HepG2 (cell line): ENCODE measurements around the gene KDM5C. TPM values are rescaled to one million over a fixed set of nuclear protein-coding genes. Genes with fewer than 3 reads are reported as not detected.

ENCODE experiments used
- ATF2 ChIP-seq: sonication (generic); formaldehyde crosslinking; IDR thresholded peaks from 2 replicates; pipeline ENCODE4 v1.4.0; 2020; ENCODE audit warnings: missing genetic modification reagents
- ATF7 ChIP-seq, 2 experiments: fragments of 450-650 bp in 1 of 2; sonication (generic) in 1 of 2; formaldehyde crosslinking in 1 of 2; IDR thresholded peaks; 2 replicates each; pipeline versions ENCODE4 v1.4.0 to v1.6.1; 2016 to 2020; ENCODE audit warnings: antibody characterized with exemption in 1 of 2, mild to moderate bottlenecking in 1 of 2, missing genetic modification reagents in 1 of 2
- CENPT ChIP-seq: sonication (generic); formaldehyde crosslinking; IDR thresholded peaks from 2 replicates; pipeline ENCODE4 v1.8.0; 2022; ENCODE audit warnings: low read depth, mild to moderate bottlenecking, moderate library complexity, missing genetic modification reagents
- DNMT3B ChIP-seq: conservative IDR thresholded peaks from 2 replicates; pipeline ENCODE4 v1.6.1; 2016; ENCODE audit warnings: missing biosample characterization, control low read depth
- ELF1 ChIP-seq: sonication (generic); formaldehyde crosslinking; IDR thresholded peaks from 2 replicates; pipeline ENCODE4 v1.4.0; 2020; ENCODE audit warnings: missing genetic modification reagents
- FIP1L1 ChIP-seq: fragments of 200-400 bp; formaldehyde crosslinking; IDR thresholded peaks from 2 replicates; pipeline ENCODE4 v1.6.1; 2018; ENCODE audit warnings: low read depth, mild to moderate bottlenecking, low read length, moderate library complexity, borderline replicate concordance; ENCODE audit not compliant: insufficient read depth
- NFATC3 ChIP-seq: sonication (generic); formaldehyde crosslinking; IDR thresholded peaks from 2 replicates; pipeline ENCODE4 v1.5.1; 2020; ENCODE audit warnings: mild to moderate bottlenecking, missing genetic modification reagents
- PAX8 ChIP-seq: sonication (generic); formaldehyde crosslinking; IDR thresholded peaks from 2 replicates; pipeline ENCODE4 v1.8.0; 2022; ENCODE audit warnings: mild to moderate bottlenecking, missing genetic modification reagents, borderline replicate concordance
- PHF8 ChIP-seq: sonication (generic); formaldehyde crosslinking; IDR thresholded peaks from 2 replicates; pipeline ENCODE4 v1.5.0; 2020; ENCODE audit warnings: missing genetic modification reagents
- POLR2A ChIP-seq, 2 experiments: IDR thresholded peaks; 2 replicates each; pipeline ENCODE4 v1.6.1; 2011; ENCODE audit warnings: low read depth in 2 of 2, low read length in 2 of 2, mild to moderate bottlenecking in 1 of 2, moderate library complexity in 1 of 2; ENCODE audit not compliant: insufficient read depth in 1 of 2
- SALL1 ChIP-seq: sonication (generic); formaldehyde crosslinking; IDR thresholded peaks from 2 replicates; pipeline ENCODE4 v1.8.0; 2022; ENCODE audit warnings: mild to moderate bottlenecking, missing genetic modification reagents
- SAP130 ChIP-seq: IDR thresholded peaks from 2 replicates; pipeline ENCODE4 v1.6.1; 2016; ENCODE audit warnings: low read depth
- TAF1 ChIP-seq: sonication (generic); formaldehyde crosslinking; IDR thresholded peaks from 2 replicates; pipeline ENCODE4 v1.4.0; 2020; ENCODE audit warnings: missing genetic modification reagents
- TFDP2 ChIP-seq: sonication (generic); formaldehyde crosslinking; IDR thresholded peaks from 2 replicates; pipeline ENCODE4 v1.4.0; 2020; ENCODE audit warnings: missing genetic modification reagents
- THAP11 ChIP-seq: IDR thresholded peaks from 2 replicates; pipeline ENCODE4 v1.6.1; 2016; ENCODE audit warnings: missing biosample characterization, missing genetic modification reagents
- ZBTB14 ChIP-seq: sonication (generic); formaldehyde crosslinking; IDR thresholded peaks from 2 replicates; pipeline ENCODE4 v1.4.0; 2020; ENCODE audit warnings: missing genetic modification reagents
- ZFP91 ChIP-seq: sonication (generic); formaldehyde crosslinking; IDR thresholded peaks from 2 replicates; pipeline ENCODE4 v1.9.0; 2022; ENCODE audit warnings: missing genetic modification reagents, mild to moderate bottlenecking, borderline replicate concordance
- ZNF784 ChIP-seq: sonication (generic); formaldehyde crosslinking; IDR thresholded peaks from 2 replicates; pipeline ENCODE4 v1.5.1; 2020; ENCODE audit warnings: missing genetic modification reagents, mild to moderate bottlenecking, borderline replicate concordance
- polyA plus RNA-seq, 8 experiments: library from polyadenylated mRNA; depleted of rRNA in 3 of 8; stranded (reverse) in 7 of 8; unstranded in 1 of 8; fragments of >200 nt; fragmentation: Illumina TruSeq in 4 of 8; extraction: Trizol in 4 of 8; gene quantifications; 2 replicates each; pipeline versions ENCODE4 v1.2.1 to v1.2.3, GENCODE V29; 2011 to 2016; ENCODE audit warnings: low read depth in 4 of 8, missing spikeins in 1 of 8, mixed read lengths in 1 of 8; ENCODE audit not compliant: insufficient read depth in 1 of 8
- total RNA-seq, 5 experiments: library from RNA; depleted of rRNA; stranded (reverse); fragments of >200 nt; fragmentation: Illumina TruSeq; extraction: Trizol; gene quantifications; 2 replicates each; pipeline ENCODE4 v1.2.3, GENCODE V29; 2016; ENCODE audit warnings: low read depth in 1 of 5

KDM5C gene
- total and polyA plus RNA-seq, 2 of the 13 experiments (the other 11 are each of a cell fraction or from before 2014, with no cell fraction given): 32.5 to 34.0 TPM

- TF ChIP-seq ATF2 (CRISPR knock-in tag) (0 out of 2 replicates have a peak, but pooled peaks have one; percentile 18), THAP11 (peak; percentile 64; the same call in 1 of the 2 replicates), CENPT (CRISPR knock-in tag) (no peak), DNMT3B (CRISPR knock-in tag) (0 out of 2 replicates have a peak, but pooled peaks have one; percentile 42), TFDP2 (CRISPR knock-in tag) (no peak), POLR2A (IDR thresholded peaks at IDR 0.05; ENCODE audit: insufficient read depth in 1 of 2, low read depth in 2 of 2, low read length in 2 of 2) (peak; percentile 68 to 73), ZBTB14 (no peak), ZNF784 (peak; percentile 86; the same call in 1 of the 2 replicates), SAP130 (CRISPR knock-in tag) (peak; percentile 64), ZFP91 (peak; percentile 46; the same call in 1 of the 2 replicates), ELF1 (CRISPR knock-in tag) (peak; percentile 77), PHF8 (peak; percentile 91), ATF7 (IDR thresholded peaks at IDR 0.05) (no peak), ATF7 (CRISPR knock-in tag; IDR thresholded peaks at IDR 0.05) (no peak), SALL1 (CRISPR knock-in tag) (peak; percentile 7; the same call in 1 of the 2 replicates), FIP1L1 (no peak), NFATC3 (CRISPR knock-in tag) (0 out of 2 replicates have a peak, but pooled peaks have one; percentile 66), TAF1 (CRISPR knock-in tag) (peak; percentile 94), PAX8 (CRISPR knock-in tag) (no peak)
Observed at GRCh38 chrX:53224860-53225797, at the start of gene KDM5C (continued).
